Esophagus (tissue), 2 donors: Measurements from ENCODE around the gene GALNT7. TPM values are rescaled to one million over a fixed set of nuclear protein-coding genes. Genes with fewer than 3 reads are reported as not detected.
"Not testable (repeated sequence)": the region's sequence is repeated elsewhere in the genome, so short reads cannot be mapped to it uniquely, and the experiment has no call there.

Experiments
- H3K27ac ChIP-seq, 2 donors: one replicate each; pipeline ENCODE4 v1.5.1; 2013; ENCODE audit warnings: low read depth in 2 of 2, mild to moderate bottlenecking in 2 of 2, inconsistent platforms in 1 of 2, low read length in 1 of 2, moderate library complexity in 1 of 2
- H3K27me3 ChIP-seq, 2 donors: one replicate each; pipeline ENCODE4 v1.6.1; 2013; ENCODE audit warnings: low read length in 2 of 2, control low read depth in 1 of 2, mild to moderate bottlenecking in 1 of 2; ENCODE audit not compliant: insufficient read depth in 2 of 2, control insufficient read depth in 1 of 2
- H3K36me3 ChIP-seq, 2 donors: one replicate each; pipeline ENCODE4 v1.6.1; 2013; ENCODE audit warnings: low read length in 1 of 2; ENCODE audit not compliant: control insufficient read depth in 2 of 2, insufficient read depth in 2 of 2
- H3K4me1 ChIP-seq, 2 donors: one replicate each; pipeline ENCODE4 v1.6.1; 2013; ENCODE audit warnings: low read length in 1 of 2; ENCODE audit not compliant: control insufficient read depth in 2 of 2, insufficient read depth in 2 of 2
- H3K4me3 ChIP-seq, 2 donors: one replicate each; pipeline ENCODE4 v1.5.1; 2013; ENCODE audit warnings: low read length in 2 of 2, mild to moderate bottlenecking in 2 of 2, low read depth in 1 of 2, moderate library complexity in 1 of 2
- H3K9me3 ChIP-seq, 2 donors: one replicate each; pipeline ENCODE4 v1.6.1; 2013; ENCODE audit warnings: mild to moderate bottlenecking in 2 of 2, low read depth in 1 of 2, low read length in 1 of 2, moderate library complexity in 1 of 2; ENCODE audit not compliant: control insufficient read depth in 2 of 2, insufficient read depth in 1 of 2
- WGBS, 2 donors: extraction: QIAGEN DNeasy Blood & Tissue Kit; methylation state at CpG; one replicate each; pipeline ENCODE4 v1.1.7; 2013; 5-methylcytosine and 5-hydroxymethylcytosine counted together
- polyA plus RNA-seq, 2 donors: library from polyadenylated mRNA; stranded (reverse); fragments of 200-250 nt; gene quantifications; one replicate each; pipeline ENCODE4 v1.2.3, GENCODE V29; 2013
- donor health status: healthy with polysubstance abuse.
- donor health status: Bipolar disorder and iron deficiency.

Gene GALNT7
- polyA plus RNA-seq, 2 donors: 13.6 to 15.1 TPM

GRCh38 chr4:173174594-173175012 is 6.0 kb downstream of the GALNT7 start:
- Histone ChIP-seq H3K4me1 (no peaks in the 10 kb centered on the region), H3K4me3 (no peak overlapping the region), H3K27me3 (no peaks in the 10 kb centered on the region), H3K27ac (no peak overlapping the region), H3K36me3 (no peaks in the 10 kb centered on the region), H3K9me3 (no peaks in the 10 kb centered on the region)
- WGBS, 2 donors: 76 to 81% methylated on average over 3 of the region's 3 CpGs

- Histone ChIP-seq H3K36me3 (no peaks in the 10 kb centered on the region), H3K27me3 (no peaks in the 10 kb centered on the region), H3K27ac (no peak overlapping the region), H3K4me3 (no peak overlapping the region), H3K4me1 (no peaks in the 10 kb centered on the region), H3K9me3 (no peaks in the 10 kb centered on the region)
- 95 to 98% methylated on average over 6 of the region's 6 CpGs for WGBS, 2 donors
Measured at GRCh38 chr4:173176010-173176409, 7.4 kb downstream of the GALNT7 start.

GRCh38 chr4:173177232-173177631 is 8.6 kb downstream of the GALNT7 start:
- 59 to 76% methylated on average over 3 of the region's 3 CpGs for WGBS, 2 donors
- H3K27me3 ChIP-seq: no peaks in the 10 kb centered on the region
- no peak overlapping the region for H3K4me3 ChIP-seq
- H3K36me3 ChIP-seq: no peaks in the 10 kb centered on the region
- H3K4me1 ChIP-seq: no peaks in the 10 kb centered on the region
- H3K27ac ChIP-seq: no peak overlapping the region
- H3K9me3 ChIP-seq: no peaks in the 10 kb centered on the region

- H3K27ac ChIP-seq: no peak overlapping the region
- H3K4me1 ChIP-seq: no peaks in the 10 kb centered on the region
- H3K36me3 ChIP-seq: no peaks in the 10 kb centered on the region
- 88 to 89% methylated on average over 1 of the region's 1 CpG for WGBS, 2 donors
- H3K4me3 ChIP-seq: no peak overlapping the region
- no peaks in the 10 kb centered on the region for H3K9me3 ChIP-seq
- no peaks in the 10 kb centered on the region for H3K27me3 ChIP-seq
Measured at GRCh38 chr4:173178144-173178543, 9.5 kb downstream of the GALNT7 start.

GRCh38 chr4:173181848-173182247 is 13.2 kb downstream of the GALNT7 start:
- Histone ChIP-seq H3K4me3 (no peak overlapping the region), H3K9me3 (no peaks in the 10 kb centered on the region), H3K27me3 (no peaks in the 10 kb centered on the region), H3K36me3 (no peaks in the 10 kb centered on the region), H3K4me1 (no peaks in the 10 kb centered on the region), H3K27ac (no peak overlapping the region)
- 83 to 86% methylated on average over 3 of the region's 3 CpGs for WGBS, 2 donors

- Histone ChIP-seq H3K4me1 (no peaks in the 10 kb centered on the region), H3K36me3 (no peaks in the 10 kb centered on the region), H3K27me3 (no peaks in the 10 kb centered on the region), H3K4me3 (no peak overlapping the region), H3K27ac (no peak overlapping the region), H3K9me3 (no peaks in the 10 kb centered on the region)
- 76 to 87% methylated on average over 4 of the region's 4 CpGs for WGBS, 2 donors
Measured at GRCh38 chr4:173182403-173182802, 13.8 kb downstream of the GALNT7 start.

GRCh38 chr4:173183659-173184247 is 15.1 kb downstream of the GALNT7 start:
- H3K4me3 ChIP-seq, H3K9me3 ChIP-seq, H3K27me3 ChIP-seq, H3K36me3 ChIP-seq, H3K27ac ChIP-seq, H3K4me1 ChIP-seq: not testable (repeated sequence)
- 94 to 97% methylated on average over 43 to 46 of the region's 50 CpGs for WGBS, 2 donors

- H3K36me3 ChIP-seq: no peaks in the 10 kb centered on the region
- WGBS, 2 donors: 51 to 72% methylated on average over 5 of the region's 5 CpGs
- no peaks in the 10 kb centered on the region for H3K27me3 ChIP-seq
- H3K4me3 ChIP-seq: no peak overlapping the region
- H3K27ac ChIP-seq: no peak overlapping the region
- H3K4me1 ChIP-seq: no peaks in the 10 kb centered on the region
- H3K9me3 ChIP-seq: no peaks in the 10 kb centered on the region
Measured at GRCh38 chr4:173185847-173186510, 17.4 kb downstream of the GALNT7 start.

GRCh38 chr4:173187732-173188131 is 19.1 kb downstream of the GALNT7 start:
- WGBS, 2 donors: 96 to 97% methylated on average over 1 of the region's 1 CpG
- Histone ChIP-seq H3K27me3 (no peaks in the 10 kb centered on the region), H3K27ac (no peak overlapping the region), H3K4me3 (no peak overlapping the region), H3K36me3 (no peaks in the 10 kb centered on the region), H3K9me3 (no peaks in the 10 kb centered on the region), H3K4me1 (no peaks in the 10 kb centered on the region)

- H3K27ac ChIP-seq: no peak overlapping the region
- H3K4me1 ChIP-seq: no peaks in the 10 kb centered on the region
- no peaks in the 10 kb centered on the region for H3K9me3 ChIP-seq
- WGBS, 2 donors: 76 to 84% methylated on average over 7 of the region's 7 CpGs
- no peaks in the 10 kb centered on the region for H3K36me3 ChIP-seq
- no peaks in the 10 kb centered on the region for H3K27me3 ChIP-seq
- H3K4me3 ChIP-seq: no peak overlapping the region
Measured at GRCh38 chr4:173188648-173189047, 20.0 kb downstream of the GALNT7 start.
